H1 (cell line): ENCODE data around the gene UBR2.

Experiments used
- CEBPB ChIP-seq: IDR thresholded peaks from 2 replicates; pipeline ENCODE4 v1.6.1; 2012; ENCODE audit warnings: low read depth, low read length
- CHD2 ChIP-seq: IDR thresholded peaks from 2 replicates; pipeline ENCODE4 v1.6.1; 2012; ENCODE audit warnings: low read length, improper control_type of control experiment
- EP300 ChIP-seq, 2 experiments: IDR thresholded peaks; 1 replicate in 1 of 2; 2 replicates in 1 of 2; pipeline ENCODE4 v1.6.1; 2011 to 2012; ENCODE audit warnings: low read depth in 2 of 2, low read length in 2 of 2, mild to moderate bottlenecking in 2 of 2, borderline replicate concordance in 1 of 2, inconsistent platforms in 1 of 2, moderate library complexity in 1 of 2
- EZH2 ChIP-seq: fragments of 200-600 bp; sonication (generic); IDR thresholded peaks from 2 replicates; pipeline ENCODE4 v1.7.1; 2012; ENCODE audit warnings: low read depth, mild to moderate bottlenecking, moderate library complexity, low read length, inconsistent platforms; ENCODE audit not compliant: severe bottlenecking
- HDAC2 ChIP-seq, 2 experiments: fragments of 300-600 bp in 1 of 2; sonication (generic) in 1 of 2; IDR thresholded peaks; 2 replicates each; pipeline ENCODE4 v1.6.1; 2011 to 2012; ENCODE audit warnings: low read depth in 2 of 2, low read length in 2 of 2, mild to moderate bottlenecking in 2 of 2, moderate library complexity in 2 of 2, borderline replicate concordance in 1 of 2, inconsistent platforms in 1 of 2
- POLR2A ChIP-seq, 2 experiments: IDR thresholded peaks; 1 replicate in 1 of 2; 2 replicates in 1 of 2; pipeline ENCODE4 v1.6.1; 2011; ENCODE audit warnings: low read depth in 2 of 2, low read length in 2 of 2, mild to moderate bottlenecking in 2 of 2; ENCODE audit errors: control extremely low read depth in 1 of 2
- POLR2AphosphoS5 ChIP-seq: IDR thresholded peaks from 2 replicates; pipeline ENCODE4 v1.6.1; 2011; ENCODE audit warnings: low read depth, low read length
- SRF ChIP-seq: IDR thresholded peaks from 2 replicates; pipeline ENCODE4 v1.6.1; 2011; ENCODE audit warnings: mild to moderate bottlenecking, low read depth, low read length, moderate library complexity
- TF ChIP-seq, protein P1 (sequence below), 3 experiments: IDR thresholded peaks; 1 replicate in 2 of 3; 2 replicates in 1 of 3; pipeline versions ENCODE4 v1.5.1 to v1.6.1; 2011; ENCODE audit warnings: low read length in 3 of 3, mild to moderate bottlenecking in 3 of 3, inconsistent platforms in 2 of 3, low read depth in 1 of 3, moderate library complexity in 1 of 3; ENCODE audit not compliant: insufficient read depth in 1 of 3; ENCODE audit errors: control extremely low read depth in 1 of 3
- TF ChIP-seq, protein P2 (sequence below): IDR thresholded peaks from 2 replicates; pipeline ENCODE4 v1.6.1; 2011; ENCODE audit warnings: low read depth, mild to moderate bottlenecking, low read length; ENCODE audit not compliant: insufficient read depth

DNA sequence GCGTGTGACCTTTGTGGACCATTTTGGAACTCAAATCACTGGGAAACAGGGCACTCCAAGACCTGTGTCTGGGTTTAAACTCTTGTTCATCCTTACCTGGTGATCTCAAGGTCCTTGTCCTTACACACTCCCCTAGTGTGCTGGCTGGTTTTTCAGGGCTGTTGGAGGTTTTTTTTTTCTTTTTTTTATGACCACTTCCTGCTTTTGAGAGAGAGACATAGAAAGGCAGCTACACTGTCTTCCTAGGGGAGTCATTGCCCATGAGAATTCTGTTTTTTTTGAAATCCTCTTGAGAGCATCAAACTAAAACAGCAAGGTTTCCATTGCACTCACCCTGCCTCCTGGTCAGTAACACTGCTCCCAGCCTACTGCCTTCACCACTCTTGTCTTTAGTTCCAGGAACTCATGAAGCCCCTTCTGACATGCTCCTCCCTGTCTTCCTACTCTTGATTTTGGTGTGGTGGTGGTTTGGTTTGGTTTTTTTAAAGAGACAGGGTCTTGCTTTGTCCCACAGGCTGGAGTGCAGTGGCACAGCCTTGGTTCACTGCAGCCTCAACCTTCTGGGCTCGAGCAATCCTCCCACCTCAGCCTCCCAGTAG lies 130.0 kb downstream of the UBR2 start:
- TF ChIP-seq, protein P1, sequence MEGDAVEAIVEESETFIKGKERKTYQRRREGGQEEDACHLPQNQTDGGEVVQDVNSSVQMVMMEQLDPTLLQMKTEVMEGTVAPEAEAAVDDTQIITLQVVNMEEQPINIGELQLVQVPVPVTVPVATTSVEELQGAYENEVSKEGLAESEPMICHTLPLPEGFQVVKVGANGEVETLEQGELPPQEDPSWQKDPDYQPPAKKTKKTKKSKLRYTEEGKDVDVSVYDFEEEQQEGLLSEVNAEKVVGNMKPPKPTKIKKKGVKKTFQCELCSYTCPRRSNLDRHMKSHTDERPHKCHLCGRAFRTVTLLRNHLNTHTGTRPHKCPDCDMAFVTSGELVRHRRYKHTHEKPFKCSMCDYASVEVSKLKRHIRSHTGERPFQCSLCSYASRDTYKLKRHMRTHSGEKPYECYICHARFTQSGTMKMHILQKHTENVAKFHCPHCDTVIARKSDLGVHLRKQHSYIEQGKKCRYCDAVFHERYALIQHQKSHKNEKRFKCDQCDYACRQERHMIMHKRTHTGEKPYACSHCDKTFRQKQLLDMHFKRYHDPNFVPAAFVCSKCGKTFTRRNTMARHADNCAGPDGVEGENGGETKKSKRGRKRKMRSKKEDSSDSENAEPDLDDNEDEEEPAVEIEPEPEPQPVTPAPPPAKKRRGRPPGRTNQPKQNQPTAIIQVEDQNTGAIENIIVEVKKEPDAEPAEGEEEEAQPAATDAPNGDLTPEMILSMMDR (IDR thresholded peaks at IDR 0.05; ENCODE audit: control extremely low read depth in 1 of 3, insufficient read depth in 1 of 3, low read depth in 1 of 3, low read length in 3 of 3): no peak
- TF ChIP-seq CEBPB: no peak
- TF ChIP-seq, protein P2, sequence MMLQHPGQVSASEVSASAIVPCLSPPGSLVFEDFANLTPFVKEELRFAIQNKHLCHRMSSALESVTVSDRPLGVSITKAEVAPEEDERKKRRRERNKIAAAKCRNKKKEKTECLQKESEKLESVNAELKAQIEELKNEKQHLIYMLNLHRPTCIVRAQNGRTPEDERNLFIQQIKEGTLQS: no peak
- no peak for TF ChIP-seq CHD2
- TF ChIP-seq EP300 (IDR thresholded peaks at IDR 0.05; ENCODE audit: borderline replicate concordance in 1 of 2, low read depth in 2 of 2, low read length in 2 of 2): no peak
- TF ChIP-seq SRF: no peak
- no peak for TF ChIP-seq HDAC2 (IDR thresholded peaks at IDR 0.05; ENCODE audit: borderline replicate concordance in 1 of 2, low read depth in 2 of 2, low read length in 2 of 2)
- no peak for TF ChIP-seq EZH2
- TF ChIP-seq POLR2A (IDR thresholded peaks at IDR 0.05; ENCODE audit: control extremely low read depth in 1 of 2, low read depth in 2 of 2, low read length in 2 of 2): no peak
- TF ChIP-seq POLR2AphosphoS5: no peak
